Measurements from ENCODE around the gene DAAM2.

- peak; percentile 60 for TF ChIP-seq POLR2AphosphoS5 (IDR thresholded peaks at IDR 0.05)
- no peak for TF ChIP-seq POLR2A (IDR thresholded peaks at IDR 0.05)
Observed at GRCh38 chr6:39822846-39823815, 31.0 kb downstream of the DAAM2 start.

Measured in prostate gland (tissue), 1 donor.